D721Med (cell line): ENCODE results near the gene USP49.
"Not testable (repeated sequence)": the region's sequence is repeated elsewhere in the genome, so short reads cannot be mapped to it uniquely, and the experiment has no call there.

Experiments used
- DNase-seq: peaks from one replicate; pipeline ENCODE4 v3.0.0; 2011; ENCODE audit warnings: low spot score; ENCODE audit not compliant: insufficient read length
- FAIRE-seq: peaks from 2 replicates; lab custom pipeline; 2011; peaks lifted over from hg19 to GRCh38; lab: Jason Lieb, UNC
- CTCF ChIP-seq: IDR thresholded peaks from 2 replicates; pipeline ENCODE4 v1.5.1; 2012; ENCODE audit warnings: mild to moderate bottlenecking, control low read depth; ENCODE audit not compliant: insufficient read depth; ENCODE audit errors: missing control alignments

The USP49 gene

GRCh38 chr6:41771058-41771983 lies 123.9 kb downstream of the USP49 start:
- DNase-seq (no peak), FAIRE-seq (no peak)
- TF ChIP-seq CTCF, result no peak

DNA sequence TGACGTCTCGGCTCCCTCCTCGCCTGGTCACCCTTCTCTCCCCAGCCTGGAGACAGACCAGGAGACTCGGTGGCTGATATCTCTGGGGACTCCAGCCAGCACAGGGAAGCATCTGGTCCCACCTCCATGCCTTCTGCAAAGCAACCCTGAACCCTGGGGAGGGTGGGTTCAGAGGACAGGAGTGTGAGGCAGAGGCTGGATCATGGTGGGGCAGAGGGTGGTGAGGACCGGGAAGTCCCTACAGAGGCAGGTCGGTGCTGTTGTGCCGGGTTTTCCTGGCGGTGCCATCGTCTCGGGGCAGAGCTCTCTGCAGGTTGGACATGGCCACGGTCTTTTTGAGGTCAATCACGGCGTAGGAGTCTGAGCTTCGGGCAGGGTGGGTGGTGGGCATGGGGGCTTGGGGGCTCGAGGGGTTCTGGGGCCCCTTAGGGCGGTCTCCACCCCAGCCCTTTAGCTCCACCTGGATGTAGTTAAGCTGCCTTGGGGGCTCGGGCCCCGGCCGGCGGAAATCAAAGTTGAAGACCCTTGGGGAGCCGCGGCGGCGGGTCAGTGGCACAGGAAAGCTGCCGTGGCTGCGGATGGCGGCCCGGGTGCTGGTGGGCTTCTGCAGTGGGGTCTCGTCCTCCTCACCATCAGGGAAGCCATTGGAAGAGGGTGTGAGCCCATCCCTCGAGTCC lies 124.7 kb downstream of the USP49 start:
- TF ChIP-seq CTCF, result no peak
- no peak for FAIRE-seq

GRCh38 chr6:41769376-41769775 lies 125.8 kb downstream of the USP49 start:
- no peak for TF ChIP-seq CTCF
- no peak for FAIRE-seq
- DNase-seq, result no peak

More for the DNA sequence above, 124.7 kb downstream of the USP49 start:
- no peak for DNase-seq

DNA sequence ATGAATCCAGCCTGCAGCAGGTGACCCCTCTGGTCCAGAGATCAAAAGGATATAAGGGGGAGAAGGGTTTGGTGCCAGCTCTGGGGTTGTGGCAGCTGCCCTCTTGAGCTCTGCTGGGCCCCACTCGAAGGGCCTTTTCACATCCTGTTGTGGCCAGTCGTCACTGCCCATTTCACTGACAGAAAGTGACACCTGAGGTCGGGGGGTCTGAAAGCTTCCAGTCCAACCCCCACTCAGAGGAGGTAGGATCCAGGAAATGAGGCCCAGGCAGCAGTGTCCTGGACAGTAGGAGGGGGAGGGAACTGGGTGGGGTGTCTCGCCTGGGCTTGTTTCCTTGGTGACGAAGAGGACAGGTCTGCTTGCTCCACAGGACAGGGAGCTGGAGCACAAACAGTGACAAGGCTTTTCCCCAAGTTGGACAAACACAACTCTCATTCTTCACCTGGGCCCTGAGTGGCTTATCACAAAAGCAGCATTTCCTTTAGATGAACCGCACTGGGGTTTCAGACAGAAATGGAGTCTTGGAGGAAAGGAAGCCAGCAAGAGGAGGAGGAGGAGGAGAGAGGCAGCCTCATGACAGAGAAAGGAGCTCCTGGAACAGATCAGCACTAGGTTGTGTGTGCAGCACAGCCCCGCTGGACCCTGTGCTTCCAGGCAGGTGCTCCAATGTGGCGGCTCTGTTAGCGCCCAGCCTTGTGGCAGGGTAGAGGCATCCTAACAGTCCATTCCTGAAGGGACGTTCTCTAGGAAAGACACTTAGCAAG lies 126.4 kb downstream of the USP49 start:
- TF ChIP-seq CTCF, result no peak
- DNase-seq (no peak), FAIRE-seq (no peak)

GRCh38 chr6:41767112-41767833 lies 127.9 kb downstream of the USP49 start:
- DNase-seq, result no peak
- no peak for FAIRE-seq
- no peak for TF ChIP-seq CTCF

DNA sequence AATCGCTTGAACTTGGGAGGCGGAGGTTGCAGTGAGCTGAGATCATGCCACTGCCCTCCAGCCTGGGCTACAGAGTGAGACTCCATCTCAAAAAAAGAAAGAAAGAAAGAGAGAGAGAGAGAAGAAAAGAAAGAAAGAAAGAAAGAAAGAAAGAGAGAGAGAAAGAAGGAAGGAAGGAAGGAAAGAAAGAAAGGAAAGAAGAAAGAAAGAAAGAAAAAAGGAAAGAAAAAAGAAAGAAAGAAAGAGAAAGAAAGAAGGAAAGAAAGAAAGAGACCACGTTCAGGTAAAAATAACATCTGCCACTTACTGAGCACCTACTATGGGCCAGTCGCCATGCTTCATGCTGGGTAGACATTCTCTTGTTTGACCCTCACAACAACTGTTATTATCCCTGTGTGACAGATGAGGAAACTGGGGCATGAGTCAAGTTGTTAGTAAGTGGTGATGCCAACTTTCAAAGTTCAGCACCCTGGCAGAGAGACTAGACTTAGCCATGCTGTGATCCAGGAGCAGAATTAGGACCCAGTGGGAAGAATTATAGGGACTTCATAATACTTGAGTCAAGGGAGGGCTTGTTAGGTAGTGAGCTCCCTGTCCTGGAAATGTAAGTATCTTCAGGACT lies 129.0 kb downstream of the USP49 start:
- FAIRE-seq, DNase-seq: not testable (repeated sequence)
